Uterus (tissue), 4 donors: Measurements from ENCODE around the gene GRK6. TPM values are rescaled to one million over a fixed set of nuclear protein-coding genes. Genes with fewer than 3 reads are reported as not detected.
A peak's percentile ranks its signal among the peaks of the same experiment; 100 is the strongest.

Experiments
- DNase-seq, 2 donors: peaks; one replicate each; pipeline ENCODE4 v3.0.0-alpha.2; 2019 to 2020
- H3K27ac ChIP-seq, 2 donors: fragments of 200-600 bp; sonication (generic); 1 replicate in 1 of 2; 2 replicates in 1 of 2; pipeline ENCODE4 v1.5.1; 2016 to 2018
- H3K27me3 ChIP-seq, 2 donors: fragments of 200-600 bp; sonication (generic); one replicate each; pipeline ENCODE4 v1.5.1; 2018 to 2019; ENCODE audit warnings: control low read depth in 1 of 2
- H3K36me3 ChIP-seq, 2 donors: fragments of 200-600 bp; sonication (generic); one replicate each; pipeline ENCODE4 v1.5.1; 2019; ENCODE audit warnings: control low read depth in 1 of 2
- H3K4me1 ChIP-seq, 2 donors: fragments of 200-600 bp; sonication (generic); one replicate each; pipeline ENCODE4 v1.5.1; 2018 to 2019; ENCODE audit warnings: control low read depth in 1 of 2
- H3K4me3 ChIP-seq, 2 donors: fragments of 200-600 bp; sonication (generic); 1 replicate in 1 of 2; 2 replicates in 1 of 2; pipeline ENCODE4 v1.5.1; 2018 to 2019; ENCODE audit warnings: mild to moderate bottlenecking in 1 of 2
- H3K9me3 ChIP-seq, 2 donors: fragments of 200-600 bp; sonication (generic); one replicate each; pipeline ENCODE4 v1.5.1; 2019; ENCODE audit warnings: control low read depth in 1 of 2
- CTCF ChIP-seq, 4 experiments: fragments of 200-600 bp in 2 of 4; fragments of 450-650 bp in 2 of 4; sonication (generic) in 2 of 4; IDR thresholded peaks; one replicate each; pipeline ENCODE4 v1.5.1; 2016 to 2019; ENCODE audit warnings: antibody characterized with exemption in 4 of 4, mild to moderate bottlenecking in 2 of 4, moderate library complexity in 1 of 4
- POLR2A ChIP-seq, 2 donors: fragments of 450-650 bp; IDR thresholded peaks; one replicate each; pipeline ENCODE4 v1.6.1; 2016; ENCODE audit warnings: antibody characterized with exemption in 2 of 2, mild to moderate bottlenecking in 1 of 2, moderate library complexity in 1 of 2
- intact Hi-C: fragments of 100-400 bp; cut with DNase I; formaldehyde crosslinking; loops from one replicate; pipeline ENCODE4 v1.15.1; 2023; ENCODE audit warnings: low total_unique reads
- total RNA-seq, 4 donors: library from RNA; depleted of rRNA in 3 of 4; stranded (reverse); fragments of >200 nt in 3 of 4; gene quantifications; one replicate each; pipeline versions ENCODE4 v1.1.0 to v1.2.4, GENCODE V29; 2014 to 2023
- donor health status: DM: yes; HTN: yes; CAD: no.

Gene GRK6
- total RNA-seq, 4 donors from 2014 or later, result 16.4 to 29.8 (median 20.9) TPM

- intact Hi-C loops, result loop anchor here (5.0 kb wide), 1 partner anchor 48 kb away; no protein-coding TSS in a partner anchor
- Histone ChIP-seq H3K27me3 (peaks cover 36 to 39% of the 10 kb centered on the region in 2 donors), H3K4me1 (peaks cover 0 to 25% of the 10 kb centered on the region in 2 donors), H3K36me3 (no peaks in the 10 kb centered on the region), H3K9me3 (no peaks in the 10 kb centered on the region), H3K4me3 (peak overlapping the region; percentile 33 to 38), H3K27ac (no peak overlapping the region)
- TF ChIP-seq POLR2A (IDR thresholded peaks at IDR 0.05) (peak in 1 of 2 donors; percentile 15), CTCF (IDR thresholded peaks at IDR 0.05) (peak; percentile 64 to 84 (median 79))
- DNase-seq, result peak; percentile 80 to 84
Observed at GRCh38 chr5:177403792-177404640, 22.5 kb upstream of the GRK6 start.

- peaks cover 0 to 25% of the 10 kb centered on the region in 2 donors for H3K4me1 ChIP-seq
- peak overlapping the region; percentile 33 to 38 for H3K4me3 ChIP-seq
- no peak overlapping the region for H3K27ac ChIP-seq
- peaks cover 31 to 39% of the 10 kb centered on the region in 2 donors for H3K27me3 ChIP-seq
- no peak for DNase-seq
- intact Hi-C loops, result loop anchor here (5.0 kb wide), 2 partner anchors 48 to 98 kb away; no protein-coding TSS in a partner anchor
- no peaks in the 10 kb centered on the region for H3K36me3 ChIP-seq
- TF ChIP-seq POLR2A (IDR thresholded peaks at IDR 0.05) (no peak), CTCF (IDR thresholded peaks at IDR 0.05) (no peak)
- no peaks in the 10 kb centered on the region for H3K9me3 ChIP-seq
Observed at GRCh38 chr5:177404641-177405179, 21.8 kb upstream of the GRK6 start.

- intact Hi-C loops, result loop anchor here (5.0 kb wide), 1 partner anchor 97 kb away; no protein-coding TSS in a partner anchor
- no peak for TF ChIP-seq CTCF (IDR thresholded peaks at IDR 0.05)
- TF ChIP-seq POLR2A (IDR thresholded peaks at IDR 0.05), result no peak
- peaks cover 0 to 21% of the 10 kb centered on the region in 2 donors for H3K4me1 ChIP-seq
- no peaks in the 10 kb centered on the region for H3K36me3 ChIP-seq
- DNase-seq, result no peak
- H3K27me3 ChIP-seq, result peaks cover 30 to 35% of the 10 kb centered on the region in 2 donors
- no peaks in the 10 kb centered on the region for H3K9me3 ChIP-seq
- H3K27ac ChIP-seq, result no peak overlapping the region
- no peak overlapping the region for H3K4me3 ChIP-seq
Observed at GRCh38 chr5:177405312-177405711, 21.2 kb upstream of the GRK6 start.

- DNase-seq, result no peak
- Histone ChIP-seq H3K4me1 (peaks cover 0 to 17% of the 10 kb centered on the region in 2 donors), H3K27ac (no peak overlapping the region), H3K9me3 (no peaks in the 10 kb centered on the region), H3K4me3 (no peak overlapping the region), H3K27me3 (peaks cover 25 to 30% of the 10 kb centered on the region in 2 donors), H3K36me3 (no peaks in the 10 kb centered on the region)
- intact Hi-C loops, result loop anchor here (5.0 kb wide), 1 partner anchor 96 kb away; no protein-coding TSS in a partner anchor
- TF ChIP-seq POLR2A (IDR thresholded peaks at IDR 0.05) (no peak), CTCF (IDR thresholded peaks at IDR 0.05) (no peak)
Observed at GRCh38 chr5:177405805-177406204, 20.7 kb upstream of the GRK6 start.
